ENCODE data around the gene PEAK1.

GRCh38 chr15:77111789-77112188 is 308.1 kb downstream of the PEAK1 start:
- TF ChIP-seq POLR2AphosphoS5 (IDR thresholded peaks at IDR 0.05; ENCODE audit: insufficient read depth in 1 of 2, low read depth in 1 of 2) (no peak), CTCF (IDR thresholded peaks at IDR 0.05) (no peak)

All from vagina (tissue), 2 donors.